NB4 (cell line): ENCODE results near the gene GOLGA1.
"Not testable (repeated sequence)": the region's sequence is repeated elsewhere in the genome, so short reads cannot be mapped to it uniquely, and the experiment has no call there.

Experiments used
- POLR2A ChIP-seq: IDR thresholded peaks from 2 replicates; pipeline ENCODE4 v1.6.1; 2011; ENCODE audit warnings: mild to moderate bottlenecking; ENCODE audit not compliant: insufficient read length; ENCODE audit errors: extremely low read depth
- TF ChIP-seq, protein P1 (sequence below): IDR thresholded peaks from one replicate; pipeline ENCODE4 v1.5.1; 2012; ENCODE audit warnings: low read depth, low read length
- TF ChIP-seq, protein P2 (sequence below): IDR thresholded peaks from 2 replicates; pipeline ENCODE4 v1.6.1; 2011; ENCODE audit warnings: low read depth, low read length

DNA sequence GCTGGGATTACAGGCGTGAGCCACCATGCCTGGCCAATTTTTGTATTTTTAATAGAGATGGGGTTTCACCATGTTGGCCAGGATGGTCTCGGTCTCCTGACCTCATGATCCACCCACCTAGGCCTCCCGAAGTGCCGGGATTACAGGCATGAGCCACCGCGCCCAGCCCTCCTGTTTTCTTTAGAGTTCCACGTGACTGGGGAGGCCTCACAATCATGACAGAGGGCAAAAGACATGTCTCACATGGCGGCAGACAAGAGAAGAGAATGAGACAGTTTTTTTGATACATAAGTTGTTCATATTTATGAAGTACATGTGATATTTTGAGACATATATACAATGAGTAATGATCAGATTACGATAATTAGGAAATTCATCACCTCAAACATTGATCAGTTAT is 94.4 kb downstream of the GOLGA1 start:
- TF ChIP-seq, protein P1, sequence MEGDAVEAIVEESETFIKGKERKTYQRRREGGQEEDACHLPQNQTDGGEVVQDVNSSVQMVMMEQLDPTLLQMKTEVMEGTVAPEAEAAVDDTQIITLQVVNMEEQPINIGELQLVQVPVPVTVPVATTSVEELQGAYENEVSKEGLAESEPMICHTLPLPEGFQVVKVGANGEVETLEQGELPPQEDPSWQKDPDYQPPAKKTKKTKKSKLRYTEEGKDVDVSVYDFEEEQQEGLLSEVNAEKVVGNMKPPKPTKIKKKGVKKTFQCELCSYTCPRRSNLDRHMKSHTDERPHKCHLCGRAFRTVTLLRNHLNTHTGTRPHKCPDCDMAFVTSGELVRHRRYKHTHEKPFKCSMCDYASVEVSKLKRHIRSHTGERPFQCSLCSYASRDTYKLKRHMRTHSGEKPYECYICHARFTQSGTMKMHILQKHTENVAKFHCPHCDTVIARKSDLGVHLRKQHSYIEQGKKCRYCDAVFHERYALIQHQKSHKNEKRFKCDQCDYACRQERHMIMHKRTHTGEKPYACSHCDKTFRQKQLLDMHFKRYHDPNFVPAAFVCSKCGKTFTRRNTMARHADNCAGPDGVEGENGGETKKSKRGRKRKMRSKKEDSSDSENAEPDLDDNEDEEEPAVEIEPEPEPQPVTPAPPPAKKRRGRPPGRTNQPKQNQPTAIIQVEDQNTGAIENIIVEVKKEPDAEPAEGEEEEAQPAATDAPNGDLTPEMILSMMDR, result not testable (repeated sequence)
- TF ChIP-seq, protein P2, sequence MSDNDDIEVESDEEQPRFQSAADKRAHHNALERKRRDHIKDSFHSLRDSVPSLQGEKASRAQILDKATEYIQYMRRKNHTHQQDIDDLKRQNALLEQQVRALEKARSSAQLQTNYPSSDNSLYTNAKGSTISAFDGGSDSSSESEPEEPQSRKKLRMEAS, result not testable (repeated sequence)
- TF ChIP-seq POLR2A, result not testable (repeated sequence)
